Nucleus accumbens (tissue), 56 donors: ENCODE measurements around the gene LGALS7.
"Not testable (repeated sequence)": the region's sequence is repeated elsewhere in the genome, so short reads cannot be mapped to it uniquely, and the experiment has no call there.

Source experiments
- DNase-seq, 56 donors: peaks; one replicate each; lab custom pipeline; 2025; lab: John Stamatoyannopoulos, UW

LGALS7 gene

DNA sequence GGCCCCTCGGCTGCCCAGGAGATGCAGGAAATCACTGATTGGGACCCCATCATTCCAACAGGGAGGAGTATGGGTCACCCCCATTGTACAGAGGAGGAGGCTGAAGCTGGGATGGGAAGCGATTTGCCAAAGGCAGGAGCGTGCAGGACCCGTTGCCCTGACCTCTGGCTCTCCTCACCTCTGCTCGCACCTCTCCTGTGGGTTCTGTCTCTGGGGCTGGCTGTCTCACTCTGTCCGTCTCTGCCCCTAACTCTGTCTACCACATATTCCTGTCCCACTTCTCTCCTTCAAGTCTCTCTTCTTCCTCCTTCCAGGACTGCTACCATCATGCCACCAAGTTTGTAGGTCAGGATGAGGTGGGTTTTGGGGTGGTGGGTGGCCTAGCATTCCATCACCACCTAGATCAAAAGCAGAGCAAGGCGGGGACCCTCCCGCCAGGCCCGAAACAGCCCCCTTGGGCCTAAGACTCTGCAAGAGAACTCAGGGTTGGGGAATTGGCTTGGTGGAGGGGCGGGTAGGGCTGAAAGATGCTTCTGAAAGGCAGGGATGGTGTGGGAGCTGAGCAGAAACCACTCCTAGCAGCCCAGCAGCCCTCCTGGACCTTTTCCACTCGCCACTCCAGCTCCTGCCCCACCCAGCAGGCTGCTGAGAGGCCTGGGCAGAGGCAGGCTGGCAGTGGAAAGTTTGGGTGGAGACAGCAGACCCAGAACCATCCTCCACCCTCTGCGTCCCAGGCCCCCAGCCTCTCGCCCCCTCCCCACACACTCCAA is 1.0 kb upstream of the LGALS7 start:
- no peak for DNase-seq

- DNase-seq, result not testable (repeated sequence)
Measured at GRCh38 chr19:38771569-38771968, 1.7 kb downstream of the LGALS7 start.

DNA sequence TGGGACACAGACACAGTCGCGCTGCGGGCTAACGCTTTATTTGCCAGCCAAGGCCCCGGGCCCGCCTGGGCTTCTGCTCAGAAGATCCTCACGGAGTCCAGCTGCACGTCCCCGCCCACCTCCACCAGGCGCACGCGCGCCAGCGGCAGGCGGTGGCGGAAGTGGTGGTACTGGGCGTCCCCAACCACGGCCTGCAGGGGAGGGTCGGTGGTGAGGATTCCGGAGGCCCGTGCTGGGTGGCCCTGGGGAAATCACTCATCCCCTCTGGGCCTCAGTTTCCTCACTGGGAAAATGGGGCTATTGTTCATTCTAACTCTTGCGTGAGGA is 2.4 kb downstream of the LGALS7 start:
- DNase-seq, result not testable (repeated sequence)

- DNase-seq, result not testable (repeated sequence)
Measured at GRCh38 chr19:38770228-38770948, 2.9 kb downstream of the LGALS7 start.

- DNase-seq, result peak in 37 of 56 donors; percentile 9 to 71 (median 31)
Measured at GRCh38 chr19:38769635-38770211, 3.6 kb downstream of the LGALS7 start.

DNA sequence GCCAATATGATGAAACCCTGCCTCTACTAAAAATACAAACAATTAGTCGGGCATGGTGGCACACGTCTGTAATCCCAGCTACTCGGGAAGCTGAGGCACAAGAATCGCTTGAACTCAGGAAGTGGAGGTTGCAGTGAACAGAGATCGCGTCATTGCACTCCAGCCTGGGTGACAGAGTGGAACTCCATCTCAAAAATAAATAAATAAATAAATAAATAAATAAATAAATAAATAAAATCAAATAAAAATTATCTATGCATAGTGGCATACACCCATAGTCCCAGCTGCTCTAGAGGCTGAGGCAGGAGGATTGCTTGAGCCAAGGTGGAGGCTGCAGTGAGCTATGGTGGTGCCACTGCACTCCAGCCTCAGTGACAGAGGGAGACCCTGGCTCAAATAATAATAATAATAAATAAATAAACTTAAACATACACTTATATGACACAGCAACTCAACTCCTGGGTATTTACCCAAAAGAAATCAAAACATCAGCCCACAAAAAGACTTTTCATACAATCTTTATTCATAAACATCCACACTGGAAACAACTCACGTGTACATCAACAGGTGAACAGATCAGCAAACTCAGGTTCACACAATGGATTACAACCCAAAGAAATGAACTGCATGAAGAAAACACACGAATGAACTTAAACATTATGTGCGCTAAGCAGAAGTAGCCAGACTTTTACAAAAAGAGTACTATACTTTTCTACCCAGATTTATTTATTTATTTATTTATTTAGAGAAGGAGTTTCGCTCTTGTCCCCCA is 6.9 kb downstream of the LGALS7 start:
- DNase-seq, result no peak

DNA sequence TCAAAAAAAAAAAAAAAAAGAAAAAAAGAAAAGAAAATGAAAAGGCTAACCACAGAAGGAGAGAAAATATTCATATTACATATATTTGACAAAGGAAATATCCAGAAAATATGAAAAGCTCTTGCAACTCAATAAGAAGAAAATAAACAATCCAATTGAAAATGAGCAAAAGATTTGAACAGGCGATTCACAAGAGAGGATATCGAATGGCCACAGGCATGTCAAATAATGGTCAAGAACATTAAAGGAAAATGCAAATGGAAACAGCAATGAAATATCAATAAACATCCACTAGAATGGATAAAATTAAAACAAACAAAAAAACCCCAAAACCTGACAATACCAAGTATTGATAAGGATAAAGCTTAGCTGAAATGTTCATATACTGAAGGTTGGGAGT is 8.1 kb downstream of the LGALS7 start:
- no peak for DNase-seq

DNA sequence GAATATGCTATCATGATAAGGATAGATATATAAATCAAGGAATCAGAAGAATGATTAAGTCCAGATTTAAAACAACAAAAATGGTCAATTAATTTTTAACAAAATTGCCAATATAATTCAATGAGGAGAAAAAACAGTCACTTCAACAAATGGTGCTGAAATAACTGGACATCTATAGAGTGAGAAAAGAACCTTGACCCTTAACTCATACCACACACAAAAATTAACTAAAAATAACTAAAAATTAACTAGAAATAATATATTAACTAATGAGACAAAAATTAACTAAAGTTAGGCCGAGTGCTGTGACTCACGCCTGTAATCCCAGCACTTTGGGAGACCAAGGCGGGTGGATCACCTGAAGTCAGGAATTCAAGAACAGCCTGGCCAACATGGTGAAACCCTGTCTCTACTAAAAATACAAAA is 9.5 kb downstream of the LGALS7 start:
- no peak for DNase-seq

GRCh38 chr19:38761884-38762389 is 11.4 kb downstream of the LGALS7 start:
- not testable (repeated sequence) for DNase-seq

GRCh38 chr19:38760805-38761517 is 12.4 kb downstream of the LGALS7 start:
- not testable (repeated sequence) for DNase-seq

- no peak for DNase-seq
Measured at GRCh38 chr19:38759590-38760003, 13.7 kb downstream of the LGALS7 start.

DNA sequence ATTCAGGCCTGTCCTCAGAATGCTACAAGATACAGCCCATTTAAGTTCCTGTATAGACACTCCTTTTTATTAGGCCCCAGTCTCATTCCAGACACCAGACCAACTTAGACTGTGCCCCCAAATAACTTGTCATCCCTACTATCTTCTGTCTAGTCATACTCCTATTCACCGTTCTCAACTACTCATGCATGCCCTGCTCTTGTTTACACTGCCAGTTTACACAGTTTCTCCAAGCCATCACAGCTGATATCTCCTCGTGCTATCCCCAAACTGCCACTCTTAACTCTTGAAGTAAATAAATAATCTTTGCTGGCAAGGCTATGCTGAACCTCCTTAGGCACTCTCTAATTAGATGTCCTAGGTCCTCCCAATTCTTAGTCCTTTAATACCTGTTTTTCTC is 19.1 kb downstream of the LGALS7 start:
- DNase-seq, result not testable (repeated sequence)

DNA sequence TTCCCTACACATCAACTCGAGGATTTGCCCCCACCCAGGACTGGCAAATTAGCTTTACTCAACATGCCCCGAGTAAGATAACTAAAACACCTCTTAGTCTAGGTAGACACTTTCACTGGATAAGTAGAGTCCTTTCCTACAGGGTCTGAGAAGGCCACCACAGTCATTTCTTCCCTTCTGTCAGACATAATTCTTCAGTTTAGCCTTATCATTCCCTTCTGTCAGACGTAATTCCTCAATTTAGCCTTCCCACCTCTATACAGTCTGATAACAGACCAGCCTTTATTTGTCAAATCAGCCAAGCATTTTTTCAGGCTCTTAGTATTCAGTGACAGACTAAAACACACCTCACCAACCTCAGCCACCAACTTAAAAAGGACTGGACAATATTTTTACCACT is 19.5 kb downstream of the LGALS7 start:
- not testable (repeated sequence) for DNase-seq

GRCh38 chr19:38745316-38745715 is 28.0 kb downstream of the LGALS7 start:
- no peak for DNase-seq

DNA sequence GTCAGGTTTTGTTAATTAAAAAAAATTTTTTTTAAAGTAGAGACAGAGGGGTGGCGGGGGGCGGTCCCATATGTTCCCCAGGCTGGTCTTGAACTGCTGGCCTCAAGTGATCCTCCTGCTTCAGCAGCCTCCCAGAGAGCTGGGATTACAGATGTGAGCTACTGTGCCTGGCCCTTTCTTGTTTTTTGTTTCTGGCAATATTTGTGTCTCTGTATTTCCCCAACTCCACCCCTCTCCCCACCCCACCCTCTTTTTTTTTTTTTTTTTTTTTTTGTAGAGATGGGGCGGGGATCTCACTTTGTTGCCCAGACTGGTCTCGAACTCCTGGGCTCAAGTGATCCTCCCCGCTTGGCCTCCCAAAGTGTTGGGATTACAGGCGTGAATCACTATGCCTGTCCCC is 28.4 kb downstream of the LGALS7 start:
- DNase-seq, result no peak

DNA sequence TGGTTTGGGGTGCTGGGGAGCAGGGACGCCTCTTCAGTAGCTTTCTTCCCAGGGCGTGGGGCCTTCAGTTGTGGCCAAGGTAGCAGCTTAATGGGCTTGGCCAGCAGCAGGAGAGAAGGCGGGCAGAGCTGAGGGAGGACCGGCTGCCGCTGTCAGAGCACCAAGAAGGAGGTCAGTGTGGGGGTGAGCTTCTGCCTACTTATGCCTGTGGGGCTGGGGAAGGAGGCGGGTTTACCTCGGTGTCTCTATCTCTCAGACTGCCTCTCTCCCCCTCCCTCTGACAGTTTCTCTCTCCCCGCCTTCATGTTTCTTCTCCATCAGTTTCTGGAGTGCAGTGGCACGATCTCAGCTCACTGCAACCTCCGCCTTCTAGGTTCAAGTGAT is 29.0 kb downstream of the LGALS7 start, which contains the start of gene CAPN12:
Gene CAPN12 (minus strand): TSS at position 177 of the 384 bp plus-strand sequence. CDS start 309 bp downstream, outside the sequence.
- no peak for DNase-seq

DNA sequence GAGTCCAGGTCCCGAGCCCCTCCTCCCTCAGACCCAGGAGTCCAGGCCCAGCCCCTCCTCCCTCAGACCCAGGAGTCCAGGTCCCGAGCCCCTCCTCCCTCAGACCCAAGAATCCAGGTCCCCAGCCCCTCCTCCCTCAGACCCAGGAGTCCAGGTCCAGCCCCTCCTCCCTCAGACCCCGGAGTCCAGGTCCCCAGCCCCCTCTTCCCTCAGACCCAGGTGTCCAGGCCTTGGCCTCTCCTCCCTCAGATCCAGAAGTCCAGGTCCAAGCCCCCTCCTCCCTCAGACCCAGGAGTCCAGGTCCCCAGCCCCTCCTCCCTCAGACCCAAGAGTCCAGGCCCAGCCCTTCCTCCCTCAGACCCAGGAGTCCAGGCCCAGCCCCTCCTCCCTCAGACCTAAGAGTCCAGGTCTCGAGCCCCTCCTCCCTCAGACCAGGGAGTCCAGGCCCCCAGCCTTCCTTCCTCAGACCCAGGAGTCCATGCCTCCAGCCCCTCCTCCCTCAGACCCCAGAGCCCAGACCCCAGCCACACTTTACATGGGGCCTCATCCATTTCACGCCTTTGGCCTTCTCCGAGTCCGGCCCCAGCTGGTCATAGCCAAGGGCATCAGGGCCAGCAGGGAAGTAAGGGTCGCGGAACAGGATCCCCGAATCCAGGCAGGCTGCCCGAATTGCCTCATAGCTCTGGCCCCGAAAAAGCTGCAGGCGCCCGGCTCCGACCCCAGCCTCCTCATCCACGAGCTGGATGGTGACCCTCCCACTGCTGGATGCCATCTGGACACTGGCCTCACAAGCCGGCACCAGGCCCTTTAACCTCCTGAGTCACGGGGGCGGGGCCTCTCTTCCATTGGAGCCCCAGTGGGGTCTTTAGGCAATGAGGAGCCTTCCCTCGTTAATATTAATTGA is 29.7 kb downstream of the LGALS7 start:
- no peak for DNase-seq

DNA sequence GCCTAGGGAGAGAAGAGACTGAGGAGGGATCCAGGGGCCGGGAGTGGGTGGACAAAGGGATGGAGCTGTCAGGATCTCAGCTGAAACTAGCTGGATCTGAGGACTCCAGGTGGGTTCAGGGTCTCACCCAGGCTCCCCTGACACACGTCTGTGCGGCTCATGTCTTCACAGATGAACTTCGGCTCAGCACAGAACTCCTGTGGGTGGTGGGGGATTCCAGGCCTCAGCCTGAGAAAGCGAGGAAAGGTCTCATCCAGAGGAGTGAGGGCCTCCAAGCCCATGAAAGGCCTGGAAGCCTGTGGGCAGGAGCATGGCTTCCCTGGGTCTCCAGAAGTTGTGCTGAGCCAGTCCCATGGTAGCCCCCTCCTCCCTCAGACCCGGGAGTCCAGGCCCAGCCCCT is 30.4 kb downstream of the LGALS7 start:
- DNase-seq, result no peak

- DNase-seq, result no peak
Measured at GRCh38 chr19:38742296-38742695, 31.0 kb downstream of the LGALS7 start.
